Progenitor cell of endocrine pancreas (in vitro differentiated cells): ENCODE measurements around the gene RASGRP1. TPM values are rescaled to one million over a fixed set of nuclear protein-coding genes. Genes with fewer than 3 reads are reported as not detected.

ENCODE experiments used
- DNase-seq: peaks from one replicate; pipeline ENCODE4 v3.0.0; 2021; ENCODE audit warnings: low spot score; ENCODE audit not compliant: unreplicated experiment
- H3K27ac Mint-ChIP-seq: 2 replicates; pipeline ENCODE4 v1.8.0; 2021; ENCODE audit warnings: mild to moderate bottlenecking, moderate library complexity, mixed read lengths
- H3K27me3 Mint-ChIP-seq: 2 replicates; pipeline ENCODE4 v1.8.0; 2021; ENCODE audit warnings: mixed read lengths
- H3K36me3 Mint-ChIP-seq: 2 replicates; pipeline ENCODE4 v1.8.0; 2022; ENCODE audit warnings: mixed read lengths; ENCODE audit not compliant: insufficient read depth
- H3K4me1 Mint-ChIP-seq: 2 replicates; pipeline ENCODE4 v1.8.0; 2021; ENCODE audit warnings: low read depth, mixed read lengths
- H3K4me3 Mint-ChIP-seq: 2 replicates; pipeline ENCODE4 v1.8.0; 2021; ENCODE audit warnings: low read depth, mild to moderate bottlenecking, moderate library complexity, mixed read lengths
- H3K9me3 Mint-ChIP-seq: 2 replicates; pipeline ENCODE4 v1.8.0; 2021; ENCODE audit warnings: low read depth, mixed read lengths
- total RNA-seq: library from RNA; stranded (reverse); gene quantifications from 2 replicates; pipeline ENCODE4 v1.2.1, GENCODE V29; 2021
- TF ChIP-seq, protein P1 (sequence below): fragments of 200-600 bp; sonication (generic); IDR thresholded peaks from one replicate; pipeline ENCODE4 v1.5.0; 2021; ENCODE audit warnings: antibody characterized with exemption, mild to moderate bottlenecking; ENCODE audit not compliant: unreplicated experiment

Gene RASGRP1
- total RNA-seq, 1 donor from 2014 or later: 1.5 TPM

DNA sequence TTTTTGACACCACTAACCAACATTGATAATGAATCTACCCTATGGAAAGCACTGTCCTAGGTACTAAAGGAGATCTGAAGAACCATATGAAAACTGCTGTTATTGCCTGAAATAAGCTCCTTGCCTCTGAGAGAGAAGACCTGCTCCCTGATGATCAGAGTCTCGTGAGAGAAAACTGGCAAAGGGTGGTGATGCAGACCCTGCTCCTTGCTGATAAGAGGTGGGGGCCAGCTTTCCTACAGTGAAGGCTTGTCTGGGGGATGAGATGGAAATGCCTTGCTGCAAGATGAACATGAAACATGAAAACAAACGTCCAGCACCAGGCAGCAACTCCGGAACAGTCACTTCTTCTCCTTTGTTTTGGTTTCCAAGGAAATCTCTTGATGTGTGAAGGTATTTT, 31.9 kb downstream of the RASGRP1 start:
- no peaks in the 10 kb centered on the region for H3K36me3 Mint-ChIP-seq
- H3K4me3 Mint-ChIP-seq: no peak overlapping the region
- peaks cover 9% of the 10 kb centered on the region for H3K27me3 Mint-ChIP-seq
- DNase-seq: no peak
- TF ChIP-seq, protein P1, sequence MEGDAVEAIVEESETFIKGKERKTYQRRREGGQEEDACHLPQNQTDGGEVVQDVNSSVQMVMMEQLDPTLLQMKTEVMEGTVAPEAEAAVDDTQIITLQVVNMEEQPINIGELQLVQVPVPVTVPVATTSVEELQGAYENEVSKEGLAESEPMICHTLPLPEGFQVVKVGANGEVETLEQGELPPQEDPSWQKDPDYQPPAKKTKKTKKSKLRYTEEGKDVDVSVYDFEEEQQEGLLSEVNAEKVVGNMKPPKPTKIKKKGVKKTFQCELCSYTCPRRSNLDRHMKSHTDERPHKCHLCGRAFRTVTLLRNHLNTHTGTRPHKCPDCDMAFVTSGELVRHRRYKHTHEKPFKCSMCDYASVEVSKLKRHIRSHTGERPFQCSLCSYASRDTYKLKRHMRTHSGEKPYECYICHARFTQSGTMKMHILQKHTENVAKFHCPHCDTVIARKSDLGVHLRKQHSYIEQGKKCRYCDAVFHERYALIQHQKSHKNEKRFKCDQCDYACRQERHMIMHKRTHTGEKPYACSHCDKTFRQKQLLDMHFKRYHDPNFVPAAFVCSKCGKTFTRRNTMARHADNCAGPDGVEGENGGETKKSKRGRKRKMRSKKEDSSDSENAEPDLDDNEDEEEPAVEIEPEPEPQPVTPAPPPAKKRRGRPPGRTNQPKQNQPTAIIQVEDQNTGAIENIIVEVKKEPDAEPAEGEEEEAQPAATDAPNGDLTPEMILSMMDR: no peak
- H3K4me1 Mint-ChIP-seq: no peaks in the 10 kb centered on the region
- no peaks in the 10 kb centered on the region for H3K9me3 Mint-ChIP-seq
- no peak overlapping the region for H3K27ac Mint-ChIP-seq

DNA sequence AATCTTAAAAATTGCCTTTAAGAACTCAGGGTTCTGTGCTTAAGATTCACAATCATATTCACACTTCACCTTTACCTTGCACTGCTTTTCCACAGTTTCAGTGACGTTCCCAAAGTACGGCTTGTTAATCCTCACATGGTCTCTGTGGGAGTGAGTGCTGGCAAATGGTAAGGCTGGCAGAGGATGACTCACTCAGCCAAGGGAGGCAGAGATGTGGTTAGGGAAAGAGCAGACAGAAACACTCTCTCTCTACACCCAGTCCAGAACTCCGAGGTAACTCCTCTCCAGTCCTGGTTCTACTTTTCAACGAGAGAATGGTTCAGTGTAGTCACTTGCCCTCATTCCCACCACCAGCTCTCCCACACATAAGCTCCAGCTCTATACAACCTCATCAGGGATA, 33.1 kb downstream of the RASGRP1 start:
- DNase-seq: no peak
- Mint-ChIP-seq H3K9me3 (no peaks in the 10 kb centered on the region), H3K4me3 (no peak overlapping the region), H3K36me3 (no peaks in the 10 kb centered on the region), H3K4me1 (no peaks in the 10 kb centered on the region), H3K27ac (no peak overlapping the region), H3K27me3 (peaks cover 9% of the 10 kb centered on the region)
- TF ChIP-seq, protein P1: no peak

DNA sequence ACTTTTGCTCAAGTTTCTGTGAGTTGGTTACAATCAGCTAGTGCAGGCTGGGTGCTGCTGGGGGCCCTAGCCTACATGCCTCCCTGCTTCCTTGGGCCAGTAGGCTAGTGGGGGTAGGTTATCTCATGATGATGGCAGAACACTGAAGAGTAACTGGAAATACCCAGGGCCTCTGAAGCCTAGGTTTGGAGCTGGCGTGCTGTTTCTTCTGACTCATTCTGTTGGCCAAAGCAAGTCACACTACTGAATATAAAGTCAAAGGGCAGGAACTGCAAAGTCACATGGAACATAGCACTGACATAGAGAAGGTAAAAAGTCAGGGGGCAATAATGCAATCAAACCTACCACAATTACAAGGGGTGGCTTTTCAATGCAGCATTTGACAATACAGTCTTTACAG, 34.5 kb downstream of the RASGRP1 start:
- no peaks in the 10 kb centered on the region for H3K36me3 Mint-ChIP-seq
- TF ChIP-seq, protein P1: no peak
- H3K9me3 Mint-ChIP-seq: no peaks in the 10 kb centered on the region
- H3K27ac Mint-ChIP-seq: no peak overlapping the region
- no peak overlapping the region for H3K4me3 Mint-ChIP-seq
- peaks cover 6% of the 10 kb centered on the region for H3K27me3 Mint-ChIP-seq
- DNase-seq: no peak
- no peaks in the 10 kb centered on the region for H3K4me1 Mint-ChIP-seq

DNA sequence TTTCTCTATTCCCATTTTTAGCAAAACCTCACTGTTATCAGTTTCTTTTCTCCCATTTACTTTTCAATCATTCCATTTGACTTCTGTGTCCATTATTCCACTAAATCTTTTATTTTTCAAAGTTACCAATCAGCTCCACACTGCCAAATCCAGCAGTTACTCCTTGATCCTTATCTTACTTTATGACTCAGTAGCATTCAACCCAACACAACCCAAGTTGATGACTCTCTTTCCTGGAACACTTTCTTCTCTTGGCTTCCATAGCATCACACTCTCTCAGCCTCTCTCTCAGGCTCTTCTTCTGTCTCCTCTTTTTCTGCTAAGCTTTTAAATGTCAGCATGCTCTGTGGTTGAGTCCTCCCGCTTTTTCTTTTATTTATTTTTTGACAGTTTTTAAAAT, 36.3 kb downstream of the RASGRP1 start:
- H3K4me1 Mint-ChIP-seq: no peaks in the 10 kb centered on the region
- H3K36me3 Mint-ChIP-seq: no peaks in the 10 kb centered on the region
- H3K9me3 Mint-ChIP-seq: no peaks in the 10 kb centered on the region
- H3K27ac Mint-ChIP-seq: no peak overlapping the region
- H3K27me3 Mint-ChIP-seq: peaks cover 6% of the 10 kb centered on the region
- no peak for DNase-seq
- TF ChIP-seq, protein P1: no peak
- H3K4me3 Mint-ChIP-seq: no peak overlapping the region

DNA sequence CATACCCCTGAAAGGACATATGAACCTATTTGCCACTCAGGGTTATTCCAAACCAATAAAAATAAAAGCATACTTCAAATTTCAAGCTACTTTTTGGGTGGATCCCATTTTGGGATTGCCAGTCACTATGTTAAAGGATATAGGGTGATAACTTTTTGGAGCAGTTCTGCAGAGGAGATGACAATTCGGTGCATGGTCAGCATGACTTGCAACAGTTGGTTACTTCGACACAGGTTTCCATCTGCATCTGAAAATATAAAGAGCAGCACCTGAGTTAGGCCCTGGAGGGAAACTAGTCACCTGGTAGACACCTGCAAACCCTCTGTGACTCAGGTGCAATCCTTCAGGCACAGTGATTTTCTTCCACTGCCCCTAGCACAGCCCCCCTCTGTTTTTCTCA, 38.5 kb downstream of the RASGRP1 start:
- H3K27ac Mint-ChIP-seq: no peak overlapping the region
- DNase-seq: no peak
- H3K4me1 Mint-ChIP-seq: no peaks in the 10 kb centered on the region
- no peak overlapping the region for H3K4me3 Mint-ChIP-seq
- H3K36me3 Mint-ChIP-seq: no peaks in the 10 kb centered on the region
- TF ChIP-seq, protein P1: no peak
- H3K9me3 Mint-ChIP-seq: no peaks in the 10 kb centered on the region
- peaks cover 3% of the 10 kb centered on the region for H3K27me3 Mint-ChIP-seq
